ENCODE measurements around the gene NOM1.

DNA sequence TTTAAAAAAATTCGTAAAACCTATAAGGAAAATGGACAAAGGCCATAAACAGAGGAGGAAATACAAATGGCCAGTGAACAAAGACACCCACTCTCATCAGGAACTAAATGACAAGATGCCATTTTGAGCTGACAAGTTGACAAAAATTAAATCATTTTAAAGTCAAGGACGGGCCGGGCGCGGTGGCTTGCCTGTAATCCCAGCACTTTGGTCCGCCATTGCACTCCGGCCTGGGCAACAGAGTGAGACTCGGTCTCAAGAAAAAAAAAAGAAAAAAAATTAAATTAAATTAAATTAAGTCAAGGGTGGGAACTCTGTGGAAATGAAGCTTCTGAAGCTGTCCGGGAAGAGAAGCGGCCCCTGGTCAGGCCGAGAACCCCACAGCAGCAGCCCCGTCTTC lies 1.2 kb upstream of the NOM1 start:
- TF ChIP-seq, protein P1, sequence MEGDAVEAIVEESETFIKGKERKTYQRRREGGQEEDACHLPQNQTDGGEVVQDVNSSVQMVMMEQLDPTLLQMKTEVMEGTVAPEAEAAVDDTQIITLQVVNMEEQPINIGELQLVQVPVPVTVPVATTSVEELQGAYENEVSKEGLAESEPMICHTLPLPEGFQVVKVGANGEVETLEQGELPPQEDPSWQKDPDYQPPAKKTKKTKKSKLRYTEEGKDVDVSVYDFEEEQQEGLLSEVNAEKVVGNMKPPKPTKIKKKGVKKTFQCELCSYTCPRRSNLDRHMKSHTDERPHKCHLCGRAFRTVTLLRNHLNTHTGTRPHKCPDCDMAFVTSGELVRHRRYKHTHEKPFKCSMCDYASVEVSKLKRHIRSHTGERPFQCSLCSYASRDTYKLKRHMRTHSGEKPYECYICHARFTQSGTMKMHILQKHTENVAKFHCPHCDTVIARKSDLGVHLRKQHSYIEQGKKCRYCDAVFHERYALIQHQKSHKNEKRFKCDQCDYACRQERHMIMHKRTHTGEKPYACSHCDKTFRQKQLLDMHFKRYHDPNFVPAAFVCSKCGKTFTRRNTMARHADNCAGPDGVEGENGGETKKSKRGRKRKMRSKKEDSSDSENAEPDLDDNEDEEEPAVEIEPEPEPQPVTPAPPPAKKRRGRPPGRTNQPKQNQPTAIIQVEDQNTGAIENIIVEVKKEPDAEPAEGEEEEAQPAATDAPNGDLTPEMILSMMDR (IDR thresholded peaks at IDR 0.05; ENCODE audit: insufficient read depth, low read depth, low read length): no peak
- TF ChIP-seq EZH2 (IDR thresholded peaks at IDR 0.05; ENCODE audit: insufficient read depth, low read length): no peak

Measured in astrocyte (in vitro differentiated cells and primary cell).